Measurements from ENCODE around the gene HACD2.

HACD2 gene

DNA sequence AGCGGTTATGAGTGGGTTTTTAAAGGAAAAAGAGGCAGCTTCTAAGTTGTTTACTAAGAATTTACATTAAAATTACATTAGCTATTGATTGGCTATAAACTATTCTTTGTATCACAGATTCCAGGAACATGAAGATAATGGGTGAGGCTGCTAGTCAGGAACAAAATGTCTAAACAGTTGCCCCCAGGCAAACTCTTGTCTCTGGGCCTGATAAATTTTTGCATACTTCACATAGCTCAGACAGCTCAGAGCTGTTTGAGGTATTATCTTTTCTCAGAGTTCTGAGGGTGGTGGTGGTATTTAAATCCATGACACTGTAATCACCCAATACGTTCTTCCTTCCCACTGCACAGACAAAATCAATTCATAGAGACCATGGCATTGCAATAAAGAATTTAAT is 2.1 kb upstream of the HACD2 start:
- TF ChIP-seq MYC (IDR thresholded peaks at IDR 0.05; ENCODE audit: low read depth, low read length), result no peak
- TF ChIP-seq, protein P1, sequence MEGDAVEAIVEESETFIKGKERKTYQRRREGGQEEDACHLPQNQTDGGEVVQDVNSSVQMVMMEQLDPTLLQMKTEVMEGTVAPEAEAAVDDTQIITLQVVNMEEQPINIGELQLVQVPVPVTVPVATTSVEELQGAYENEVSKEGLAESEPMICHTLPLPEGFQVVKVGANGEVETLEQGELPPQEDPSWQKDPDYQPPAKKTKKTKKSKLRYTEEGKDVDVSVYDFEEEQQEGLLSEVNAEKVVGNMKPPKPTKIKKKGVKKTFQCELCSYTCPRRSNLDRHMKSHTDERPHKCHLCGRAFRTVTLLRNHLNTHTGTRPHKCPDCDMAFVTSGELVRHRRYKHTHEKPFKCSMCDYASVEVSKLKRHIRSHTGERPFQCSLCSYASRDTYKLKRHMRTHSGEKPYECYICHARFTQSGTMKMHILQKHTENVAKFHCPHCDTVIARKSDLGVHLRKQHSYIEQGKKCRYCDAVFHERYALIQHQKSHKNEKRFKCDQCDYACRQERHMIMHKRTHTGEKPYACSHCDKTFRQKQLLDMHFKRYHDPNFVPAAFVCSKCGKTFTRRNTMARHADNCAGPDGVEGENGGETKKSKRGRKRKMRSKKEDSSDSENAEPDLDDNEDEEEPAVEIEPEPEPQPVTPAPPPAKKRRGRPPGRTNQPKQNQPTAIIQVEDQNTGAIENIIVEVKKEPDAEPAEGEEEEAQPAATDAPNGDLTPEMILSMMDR (IDR thresholded peaks at IDR 0.05; ENCODE audit: low read depth, low read length), result no peak
- TF ChIP-seq, protein P2, sequence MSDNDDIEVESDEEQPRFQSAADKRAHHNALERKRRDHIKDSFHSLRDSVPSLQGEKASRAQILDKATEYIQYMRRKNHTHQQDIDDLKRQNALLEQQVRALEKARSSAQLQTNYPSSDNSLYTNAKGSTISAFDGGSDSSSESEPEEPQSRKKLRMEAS (IDR thresholded peaks at IDR 0.05; ENCODE audit: low read depth, low read length), result no peak
- no peak for TF ChIP-seq POLR2A (IDR thresholded peaks at IDR 0.05; ENCODE audit: extremely low read depth, insufficient read length)
- H3K4me3 ChIP-seq (ENCODE audit: low read depth, low read length), result no peak overlapping the region
- no peak for DNase-seq (ENCODE audit: low read depth)

DNA sequence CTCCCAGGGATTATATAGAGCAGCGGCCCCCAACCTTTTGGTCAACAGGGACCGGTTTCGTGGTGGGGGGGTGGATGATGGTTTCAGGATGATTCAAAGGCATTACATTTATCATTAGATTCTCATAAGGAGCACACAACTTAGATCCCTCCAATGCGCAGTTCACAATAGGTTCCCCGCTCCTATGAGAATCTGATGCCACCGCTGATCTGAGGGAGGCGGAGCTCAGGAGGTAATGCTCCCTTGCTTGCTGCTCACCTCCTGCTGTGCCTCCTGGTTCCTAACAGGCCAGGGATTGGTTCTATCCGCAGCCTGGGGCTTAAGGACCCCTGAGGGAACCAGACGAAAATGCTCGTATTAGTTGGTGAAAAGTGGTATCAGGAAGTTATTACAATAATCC is 1.3 kb upstream of the HACD2 start:
- peak overlapping the region; percentile 98 for H3K4me3 ChIP-seq (ENCODE audit: low read depth, low read length)
- peak; percentile 77 for DNase-seq (ENCODE audit: low read depth)
- TF ChIP-seq, protein P2 (IDR thresholded peaks at IDR 0.05; ENCODE audit: low read depth, low read length), result no peak
- TF ChIP-seq, protein P1 (IDR thresholded peaks at IDR 0.05; ENCODE audit: low read depth, low read length), result no peak
- TF ChIP-seq POLR2A (IDR thresholded peaks at IDR 0.05; ENCODE audit: extremely low read depth, insufficient read length) (no peak), MYC (IDR thresholded peaks at IDR 0.05; ENCODE audit: low read depth, low read length) (no peak)

DNA sequence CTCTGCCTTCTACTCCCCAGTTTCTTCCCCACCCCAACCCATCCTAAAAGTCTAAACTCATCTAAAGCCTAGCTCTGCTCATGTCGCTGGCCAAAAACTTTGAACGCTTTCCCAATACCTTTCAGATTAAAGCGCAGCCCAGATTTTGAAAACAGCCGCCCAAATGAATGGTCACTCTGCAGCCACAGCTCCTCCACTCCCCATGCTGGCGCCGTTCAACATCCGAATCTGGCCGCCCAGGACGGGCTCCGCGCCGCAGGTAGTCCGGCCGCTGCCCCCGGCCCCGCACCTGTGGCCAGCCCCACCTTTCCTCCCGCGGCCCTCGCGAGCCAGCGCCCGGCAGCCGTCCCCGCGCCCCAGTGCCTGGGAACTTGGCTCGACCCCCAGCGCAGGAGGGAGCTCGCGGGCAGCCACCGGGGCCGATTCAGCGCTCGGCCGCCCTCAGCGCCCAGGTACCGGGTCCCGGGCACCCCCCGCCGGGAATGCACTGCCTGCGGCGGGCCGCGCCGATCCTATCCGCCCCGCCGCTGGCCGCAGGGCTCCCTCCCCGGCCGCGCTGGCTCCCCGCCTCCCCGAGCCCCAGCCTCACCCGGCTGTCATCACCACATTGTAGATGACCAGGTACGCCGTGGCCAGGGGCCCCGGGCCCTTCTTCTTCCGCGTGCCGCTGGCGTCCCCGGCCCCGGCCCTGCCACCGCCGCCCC is 417 bp downstream of the HACD2 start:
- peak overlapping the region; percentile 71 for H3K4me3 ChIP-seq (ENCODE audit: low read depth, low read length)
- DNase-seq (ENCODE audit: low read depth), result peak; percentile 24
- TF ChIP-seq POLR2A (IDR thresholded peaks at IDR 0.05; ENCODE audit: extremely low read depth, insufficient read length), result no peak
- TF ChIP-seq, protein P2 (IDR thresholded peaks at IDR 0.05; ENCODE audit: low read depth, low read length), result no peak
- no peak for TF ChIP-seq MYC (IDR thresholded peaks at IDR 0.05; ENCODE audit: low read depth, low read length)
- TF ChIP-seq, protein P1 (IDR thresholded peaks at IDR 0.05; ENCODE audit: low read depth, low read length), result no peak

DNA sequence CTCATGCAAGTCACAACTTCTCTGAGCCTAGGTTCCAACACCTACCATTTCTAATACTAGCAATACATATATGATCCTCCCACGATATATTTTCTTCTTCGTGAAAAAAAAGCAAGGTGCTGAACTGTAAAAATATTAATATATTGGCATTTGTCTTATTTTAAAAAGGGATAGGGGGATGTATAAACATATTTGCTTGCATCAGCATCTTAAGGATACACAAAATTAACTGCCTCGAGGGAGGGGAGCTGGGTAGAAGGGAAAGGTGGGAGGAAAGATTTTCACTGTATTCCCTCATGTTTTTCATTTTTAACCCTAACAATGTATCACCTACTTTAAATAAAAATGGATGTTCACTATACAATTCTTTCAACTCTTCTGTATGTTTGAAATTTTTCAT is 1.3 kb downstream of the HACD2 start:
- peak overlapping the region; percentile 71 for H3K4me3 ChIP-seq (ENCODE audit: low read depth, low read length)
- TF ChIP-seq, protein P2 (IDR thresholded peaks at IDR 0.05; ENCODE audit: low read depth, low read length), result no peak
- TF ChIP-seq MYC (IDR thresholded peaks at IDR 0.05; ENCODE audit: low read depth, low read length) (no peak), POLR2A (IDR thresholded peaks at IDR 0.05; ENCODE audit: extremely low read depth, insufficient read length) (no peak)
- TF ChIP-seq, protein P1 (IDR thresholded peaks at IDR 0.05; ENCODE audit: low read depth, low read length), result no peak
- DNase-seq (ENCODE audit: low read depth), result no peak

DNA sequence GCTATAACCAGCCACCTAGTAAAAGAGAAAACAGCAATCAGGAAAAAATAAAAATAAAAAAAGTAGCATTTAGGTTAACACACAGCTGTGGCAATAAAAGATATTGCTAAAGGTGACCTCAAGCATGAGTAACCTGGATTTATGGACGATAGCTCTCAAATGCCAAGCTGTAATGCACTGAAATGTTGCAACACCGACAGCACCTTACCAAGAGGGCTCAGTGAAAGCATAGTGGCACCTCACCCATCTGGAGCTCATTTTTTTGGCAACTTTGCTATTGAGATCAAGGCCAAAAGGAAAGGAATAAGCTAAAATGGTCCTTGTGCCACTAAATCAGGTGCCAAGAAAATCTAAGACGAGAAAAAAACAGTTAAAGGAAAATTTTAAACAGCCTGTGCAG is 2.5 kb downstream of the HACD2 start:
- no peak overlapping the region for H3K4me3 ChIP-seq (ENCODE audit: low read depth, low read length)
- no peak for DNase-seq (ENCODE audit: low read depth)
- no peak for TF ChIP-seq MYC (IDR thresholded peaks at IDR 0.05; ENCODE audit: low read depth, low read length)
- TF ChIP-seq, protein P2 (IDR thresholded peaks at IDR 0.05; ENCODE audit: low read depth, low read length), result no peak
- no peak for TF ChIP-seq POLR2A (IDR thresholded peaks at IDR 0.05; ENCODE audit: extremely low read depth, insufficient read length)
- TF ChIP-seq, protein P1 (IDR thresholded peaks at IDR 0.05; ENCODE audit: low read depth, low read length), result no peak
